SKM-1 (cell line): ENCODE results near the gene HOXA4.

Experiments used
- DNase-seq: peaks from one replicate; lab custom pipeline; 2025; ENCODE audit not compliant: unreplicated experiment; lab: John Stamatoyannopoulos, UW

Gene HOXA4

GRCh38 chr7:27133409-27134231 lies 3.1 kb upstream of the HOXA4 start:
- no peak for DNase-seq

GRCh38 chr7:27132978-27133377 lies 2.4 kb upstream of the HOXA4 start:
- no peak for DNase-seq

GRCh38 chr7:27132214-27132613 lies 1.7 kb upstream of the HOXA4 start:
- DNase-seq: no peak

- DNase-seq: no peak
Observed at GRCh38 chr7:27131390-27131819, 848 bp upstream of the HOXA4 start.

- DNase-seq: no peak
Observed at GRCh38 chr7:27129729-27130539, 623 bp downstream of the HOXA4 start.

GRCh38 chr7:27128776-27129728 lies 1.5 kb downstream of the HOXA4 start:
- no peak for DNase-seq

- DNase-seq: no peak
Observed at GRCh38 chr7:27128034-27128433, 2.5 kb downstream of the HOXA4 start.

GRCh38 chr7:27126596-27127327 lies 3.8 kb downstream of the HOXA4 start:
- DNase-seq: no peak

- no peak for DNase-seq
Observed at GRCh38 chr7:27125986-27126394, 4.6 kb downstream of the HOXA4 start.

GRCh38 chr7:27124902-27125689 lies 5.5 kb downstream of the HOXA4 start:
- DNase-seq: no peak

GRCh38 chr7:27124096-27124901 lies 6.3 kb downstream of the HOXA4 start:
- DNase-seq: no peak

GRCh38 chr7:27123477-27124053 lies 7.0 kb downstream of the HOXA4 start:
- no peak for DNase-seq

GRCh38 chr7:27123007-27123476 lies 7.5 kb downstream of the HOXA4 start:
- DNase-seq: no peak

- no peak for DNase-seq
Observed at GRCh38 chr7:27122077-27122910, 8.3 kb downstream of the HOXA4 start.

GRCh38 chr7:27121684-27122076 lies 8.9 kb downstream of the HOXA4 start:
- no peak for DNase-seq

- DNase-seq: no peak
Observed at GRCh38 chr7:27119412-27119911, 11.1 kb downstream of the HOXA4 start.

GRCh38 chr7:27118580-27118979 lies 12.0 kb downstream of the HOXA4 start:
- no peak for DNase-seq
